ENCODE data around the gene SNX9. TPM values are rescaled to one million over a fixed set of nuclear protein-coding genes. Genes with fewer than 3 reads are reported as not detected.

The SNX9 gene
- total and polyA plus RNA-seq, 2 of the 4 experiments (the other 2 are of a cell fraction) = 35.3 to 41.2 TPM

DNA sequence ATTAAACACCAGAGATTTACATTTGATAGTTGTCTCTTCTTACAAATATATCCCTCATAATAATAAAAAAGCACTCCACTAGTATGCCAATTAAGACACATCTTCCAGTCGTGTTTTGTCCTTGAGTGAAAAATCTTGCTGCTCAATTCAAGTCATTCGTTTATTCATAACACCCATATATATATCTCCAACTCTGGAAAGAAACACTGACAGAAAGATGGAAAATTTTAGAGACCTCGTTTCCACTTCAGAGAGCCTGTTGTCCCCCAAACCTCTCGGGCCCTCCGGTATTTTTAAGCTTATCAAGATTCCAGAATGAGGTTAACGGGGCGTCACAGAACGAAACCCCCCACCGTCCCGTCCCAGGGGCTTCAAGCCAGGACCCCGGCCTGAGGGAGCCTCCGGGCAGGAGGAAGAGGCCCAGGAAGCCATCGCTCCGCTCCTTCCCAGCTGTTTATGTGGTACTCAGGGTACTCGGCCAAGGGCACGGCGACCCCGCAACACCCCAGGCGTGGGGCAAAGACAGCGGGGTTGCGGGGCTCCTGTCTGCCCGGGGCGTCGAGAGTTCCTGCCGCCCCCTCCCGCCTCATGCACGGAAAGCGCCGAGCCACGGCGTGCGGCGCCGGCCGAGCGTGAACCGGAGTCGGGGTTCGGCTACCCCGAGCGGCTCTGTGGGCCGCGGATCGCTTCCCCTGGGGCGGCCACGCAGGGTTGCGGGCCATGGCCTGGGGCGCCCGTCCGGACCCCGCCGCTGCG is 623 bp upstream of the SNX9 start (continued):
- no peak for TF ChIP-seq RCOR1 (IDR thresholded peaks at IDR 0.05; ENCODE audit: insufficient replicate concordance, low read length)
- TF ChIP-seq MAFK (IDR thresholded peaks at IDR 0.05; ENCODE audit: low read depth, low read length) = no peak

GRCh38 chr6:157823528-157824370 is 703 bp downstream of the SNX9 start:
- peak overlapping the region; percentile 97 for H2AK9ac ChIP-seq (replicated peaks; ENCODE audit: low read depth, low read length, poor library complexity)
- peaks cover 3% of the 10 kb centered on the region; the same call in 1 of the 2 replicates for H3K9me1 ChIP-seq (ENCODE audit: insufficient read depth, low read length)
- peak overlapping the region; percentile 66 for H3K23ac ChIP-seq (ENCODE audit: low read depth, low read length)
- H4K91ac ChIP-seq (ENCODE audit: insufficient read depth, low read depth, low read length) = peak overlapping the region; percentile 76
- ChIA-PET POLR2A (ENCODE audit: unreplicated experiment) (no interaction called here), CTCF (no interaction called here)
- WGBS, 2 experiments (ENCODE audit: extremely low coverage in 2 of 2, insufficient read length in 1 of 2) = 0% methylated on average over 35 of the region's 74 CpGs; no CpG with 5 or more reads in 1 of the 2 experiments
- H2BK20ac ChIP-seq (ENCODE audit: low read depth, low read length) = peak overlapping the region; percentile 62; the same call in 1 of the 2 replicates
- peak overlapping the region; percentile 59; the same call in 1 of the 2 replicates for H2AK5ac ChIP-seq (ENCODE audit: low read depth, low read length)
- peaks cover 7% of the 10 kb centered on the region; the same call in 1 of the 2 replicates for H4K20me1 ChIP-seq (ENCODE audit: insufficient read depth, low read length)
- H3K4ac ChIP-seq (ENCODE audit: low read depth, low read length) = peak overlapping the region; percentile 86
- H3K4me1 ChIP-seq (ENCODE audit: control insufficient read depth, insufficient read depth, low read length) = peaks cover 7% of the 10 kb centered on the region; the same call in 1 of the 2 replicates
- peak overlapping the region; percentile 59 for H3K18ac ChIP-seq (ENCODE audit: low read depth, low read length)
- H3K27ac ChIP-seq (ENCODE audit: insufficient read depth, low read length) = peak overlapping the region; percentile 91
- peak overlapping the region; percentile 97 for H3K4me2 ChIP-seq (ENCODE audit: low read depth, low read length)
- BruUV-seq (replicated peaks) = no TSS peak
- peak overlapping the region; percentile 86 for H4K5ac ChIP-seq (ENCODE audit: low read depth, low read length)
- H3K4me3 ChIP-seq (ENCODE audit: insufficient read depth, low read depth, low read length) = peak overlapping the region; percentile 57
- TF ChIP-seq CEBPB (IDR thresholded peaks at IDR 0.05; ENCODE audit: low read depth, low read length) (no peak), CHD1 (IDR thresholded peaks at IDR 0.05; ENCODE audit: low read depth, low read length) (0 out of 2 replicates have a peak, but pooled peaks have one; percentile 49), RFX5 (IDR thresholded peaks at IDR 0.05; ENCODE audit: low read depth, low read length) (no peak), MXI1 (IDR thresholded peaks at IDR 0.05; ENCODE audit: borderline replicate concordance, low read depth, low read length) (no peak), MAZ (IDR thresholded peaks at IDR 0.05; ENCODE audit: borderline replicate concordance, low read depth, low read length) (peak; percentile 35; the same call in 1 of the 2 replicates), ELK1 (IDR thresholded peaks at IDR 0.05; ENCODE audit: borderline replicate concordance, low read depth, low read length) (no peak), POLR2A (IDR thresholded peaks at IDR 0.05; ENCODE audit: low read depth, low read length) (peak; percentile 63), RCOR1 (IDR thresholded peaks at IDR 0.05; ENCODE audit: insufficient replicate concordance, low read length) (no peak)
- TF ChIP-seq, protein P1, sequence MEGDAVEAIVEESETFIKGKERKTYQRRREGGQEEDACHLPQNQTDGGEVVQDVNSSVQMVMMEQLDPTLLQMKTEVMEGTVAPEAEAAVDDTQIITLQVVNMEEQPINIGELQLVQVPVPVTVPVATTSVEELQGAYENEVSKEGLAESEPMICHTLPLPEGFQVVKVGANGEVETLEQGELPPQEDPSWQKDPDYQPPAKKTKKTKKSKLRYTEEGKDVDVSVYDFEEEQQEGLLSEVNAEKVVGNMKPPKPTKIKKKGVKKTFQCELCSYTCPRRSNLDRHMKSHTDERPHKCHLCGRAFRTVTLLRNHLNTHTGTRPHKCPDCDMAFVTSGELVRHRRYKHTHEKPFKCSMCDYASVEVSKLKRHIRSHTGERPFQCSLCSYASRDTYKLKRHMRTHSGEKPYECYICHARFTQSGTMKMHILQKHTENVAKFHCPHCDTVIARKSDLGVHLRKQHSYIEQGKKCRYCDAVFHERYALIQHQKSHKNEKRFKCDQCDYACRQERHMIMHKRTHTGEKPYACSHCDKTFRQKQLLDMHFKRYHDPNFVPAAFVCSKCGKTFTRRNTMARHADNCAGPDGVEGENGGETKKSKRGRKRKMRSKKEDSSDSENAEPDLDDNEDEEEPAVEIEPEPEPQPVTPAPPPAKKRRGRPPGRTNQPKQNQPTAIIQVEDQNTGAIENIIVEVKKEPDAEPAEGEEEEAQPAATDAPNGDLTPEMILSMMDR (conservative IDR thresholded peaks at IDR 0.05; ENCODE audit: low read depth, low read length) = peak; percentile 7; the same call in 1 of the 2 replicates
- no peaks in the 10 kb centered on the region for H3K27me3 ChIP-seq (ENCODE audit: control insufficient read depth, insufficient read depth, low read length)
- H2BK5ac ChIP-seq (ENCODE audit: low read depth, low read length, poor library complexity, severe bottlenecking) = peak overlapping the region; percentile 64
- intact Hi-C loops (cut with micrococcal nuclease) = loop anchor here (1.0 to 2.0 kb wide), 3 partner anchors 39 to 67 kb away; no protein-coding TSS in a partner anchor
- dilution Hi-C loops (cut with HindIII; ENCODE audit: low sequenced_read_pairs, unreplicated experiment) = no loop called here
- peak overlapping the region; percentile 55 for H2BK120ac ChIP-seq (ENCODE audit: low read depth, low read length)
- ATAC-seq (ENCODE audit: low read depth) (peak; percentile 25), DNase-seq (peak; percentile 88)
- no peaks in the 10 kb centered on the region for H3K9me3 ChIP-seq (ENCODE audit: control insufficient read depth, insufficient read depth, low read length)
- peak overlapping the region; percentile 91 for H2AFZ ChIP-seq (replicated peaks; ENCODE audit: low read length, poor library complexity)
- in situ Hi-C loops (cut with MboI; ENCODE audit: low sequenced_read_pairs) = loop anchor here (5.0 kb wide), 1 partner anchor 66 kb away; no protein-coding TSS in a partner anchor
- peaks cover 2% of the 10 kb centered on the region for H3K36me3 ChIP-seq (ENCODE audit: control insufficient read depth, insufficient read depth, low read length)
- H3K9ac ChIP-seq (ENCODE audit: low read depth, low read length) = peak overlapping the region; percentile 98
- no peak overlapping the region for H2BK15ac ChIP-seq (ENCODE audit: low read depth, low read length)
- H3K79me1 ChIP-seq (ENCODE audit: low read depth in 1 of 2, low read length in 2 of 2) = peaks cover 0 to 14% of the 10 kb centered on the region in 2 experiments; a peak in 2 of 4 replicates
- peak overlapping the region; percentile 91 for H3K14ac ChIP-seq (replicated peaks; ENCODE audit: low read depth, low read length)
- peak overlapping the region; percentile 83 for H3K56ac ChIP-seq (ENCODE audit: extremely low read depth, insufficient read depth, low read length)
- peak overlapping the region in 1 of 2 experiments; percentile 41; a peak in 2 of 4 replicates for H4K8ac ChIP-seq (ENCODE audit: low read depth in 2 of 2, low read length in 2 of 2)

Measured in IMR-90 (cell line).